ENCODE measurements around the gene TGFBR2. TPM values are rescaled to one million over a fixed set of nuclear protein-coding genes. Genes with fewer than 3 reads are reported as not detected.

Gene TGFBR2
- total RNA-seq, 1 donor from 2014 or later = 39.9 TPM

DNA sequence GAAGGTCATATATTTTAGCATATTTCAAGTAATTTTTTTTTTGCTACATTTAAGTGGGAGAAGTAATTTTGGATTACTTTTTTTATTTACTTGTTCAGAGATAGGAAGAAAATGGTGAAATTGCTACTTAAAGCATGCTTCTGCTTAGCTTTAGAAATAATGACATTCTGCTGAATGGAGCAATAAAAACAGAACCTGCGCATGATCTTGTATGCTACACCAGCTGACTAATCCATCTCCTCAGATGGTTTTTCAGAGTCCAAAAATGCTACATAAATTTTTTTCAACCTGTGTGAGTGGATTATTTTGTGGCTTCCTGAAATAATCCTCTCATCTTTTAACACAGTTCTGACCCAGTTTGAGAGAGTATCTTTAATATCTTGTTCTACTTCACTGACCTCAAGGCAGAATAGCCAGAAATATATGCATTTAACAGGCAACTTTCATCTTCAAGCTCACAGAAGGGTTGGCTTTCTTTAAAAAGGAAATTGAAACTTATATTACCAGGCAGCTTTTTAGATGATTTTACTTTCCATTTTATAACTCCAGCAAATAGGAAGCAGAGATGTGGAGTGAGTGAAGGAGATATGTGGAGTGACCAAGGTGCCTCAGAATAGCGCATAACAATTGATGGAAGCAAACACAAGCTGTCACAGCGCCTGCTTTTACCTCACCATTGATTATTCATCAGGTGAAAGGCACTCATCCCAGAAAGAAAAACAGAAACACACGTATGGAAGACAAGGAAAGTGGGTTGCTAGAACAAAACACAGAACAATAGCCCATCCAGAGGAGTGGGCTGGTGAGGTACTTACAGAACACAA, 136.6 kb downstream of the TGFBR2 start:
- Histone ChIP-seq H3K27ac (ENCODE audit: low read depth, low read length) (no peak overlapping the region), H3K4me3 (ENCODE audit: insufficient read depth, low read depth, low read length) (no peak overlapping the region), H3K27me3 (ENCODE audit: insufficient read depth, low read length) (no peaks in the 10 kb centered on the region), H3K79me2 (ENCODE audit: insufficient read depth, low read length) (no peaks in the 10 kb centered on the region), H3K4me2 (ENCODE audit: low read length) (no peak overlapping the region), H4K20me1 (ENCODE audit: insufficient read depth, low read length) (no peaks in the 10 kb centered on the region), H3K4me1 (ENCODE audit: insufficient read depth, low read length) (peaks cover 2% of the 10 kb centered on the region), H3K9ac (ENCODE audit: low read length) (no peak overlapping the region), H2AFZ (ENCODE audit: low read depth, low read length) (no peak overlapping the region), H3K9me3 (ENCODE audit: insufficient read depth, low read depth, low read length) (no peaks in the 10 kb centered on the region), H3K36me3 (ENCODE audit: insufficient read depth, low read length) (no peaks in the 10 kb centered on the region)
- Mint-ChIP-seq H3K9me3 (ENCODE audit: unreplicated experiment) (no peaks in the 10 kb centered on the region), H3K36me3 (ENCODE audit: low read depth, unreplicated experiment) (no peaks in the 10 kb centered on the region), H3K27me3 (ENCODE audit: low read depth, unreplicated experiment) (no peaks in the 10 kb centered on the region), H3K4me3 (ENCODE audit: unreplicated experiment) (no peak overlapping the region), H3K4me1 (ENCODE audit: low read depth, unreplicated experiment) (peaks cover 12% of the 10 kb centered on the region), H3K27ac (ENCODE audit: unreplicated experiment) (no peak overlapping the region)
- DNase-seq (ENCODE audit: low read depth) (no peak), FAIRE-seq (no peak)
- TF ChIP-seq, protein P1, sequence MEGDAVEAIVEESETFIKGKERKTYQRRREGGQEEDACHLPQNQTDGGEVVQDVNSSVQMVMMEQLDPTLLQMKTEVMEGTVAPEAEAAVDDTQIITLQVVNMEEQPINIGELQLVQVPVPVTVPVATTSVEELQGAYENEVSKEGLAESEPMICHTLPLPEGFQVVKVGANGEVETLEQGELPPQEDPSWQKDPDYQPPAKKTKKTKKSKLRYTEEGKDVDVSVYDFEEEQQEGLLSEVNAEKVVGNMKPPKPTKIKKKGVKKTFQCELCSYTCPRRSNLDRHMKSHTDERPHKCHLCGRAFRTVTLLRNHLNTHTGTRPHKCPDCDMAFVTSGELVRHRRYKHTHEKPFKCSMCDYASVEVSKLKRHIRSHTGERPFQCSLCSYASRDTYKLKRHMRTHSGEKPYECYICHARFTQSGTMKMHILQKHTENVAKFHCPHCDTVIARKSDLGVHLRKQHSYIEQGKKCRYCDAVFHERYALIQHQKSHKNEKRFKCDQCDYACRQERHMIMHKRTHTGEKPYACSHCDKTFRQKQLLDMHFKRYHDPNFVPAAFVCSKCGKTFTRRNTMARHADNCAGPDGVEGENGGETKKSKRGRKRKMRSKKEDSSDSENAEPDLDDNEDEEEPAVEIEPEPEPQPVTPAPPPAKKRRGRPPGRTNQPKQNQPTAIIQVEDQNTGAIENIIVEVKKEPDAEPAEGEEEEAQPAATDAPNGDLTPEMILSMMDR (IDR thresholded peaks at IDR 0.05; ENCODE audit: insufficient read depth, low read depth, low read length) = no peak
- no peak for TF ChIP-seq EZH2 (IDR thresholded peaks at IDR 0.05; ENCODE audit: insufficient read depth, low read length)
